HG03378 (cell line): ENCODE measurements around the gene FALEC.
"Not testable (repeated sequence)": the region's sequence is repeated elsewhere in the genome, so short reads cannot be mapped to it uniquely, and the experiment has no call there.

Source experiments
- ATAC-seq: cut with Tn5 transposase; IDR thresholded peaks from one replicate; pipeline ENCODE4 v1.9.1; 2021; ENCODE audit warnings: mild to moderate bottlenecking, moderate library complexity; ENCODE audit not compliant: unreplicated experiment

The FALEC gene

GRCh38 chr1:150558303-150558704 lies 42.8 kb downstream of the FALEC start:
- ATAC-seq: no peak

- no peak for ATAC-seq
These were observed 43.5 kb downstream of the FALEC start for GRCh38 chr1:150558761-150559655.

DNA sequence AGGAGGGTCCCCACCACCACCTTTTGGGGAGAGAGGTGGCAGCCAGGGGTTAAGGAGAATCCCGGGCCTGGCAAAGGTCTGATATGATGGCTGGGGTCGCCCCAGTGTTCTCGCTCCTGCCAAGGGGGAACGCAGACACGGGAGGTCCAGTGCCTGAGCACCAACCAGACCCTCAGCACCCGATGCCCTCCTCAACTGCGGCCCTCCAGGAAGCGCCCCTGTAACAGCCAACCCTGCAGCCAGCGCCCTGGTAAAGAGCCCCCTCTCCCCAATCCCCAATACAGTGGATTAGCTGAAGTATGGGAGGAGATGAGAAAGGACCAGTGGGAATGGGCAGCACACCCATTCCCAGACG lies 44.1 kb downstream of the FALEC start:
- ATAC-seq: no peak

GRCh38 chr1:150560011-150560438 lies 44.5 kb downstream of the FALEC start:
- ATAC-seq: no peak

DNA sequence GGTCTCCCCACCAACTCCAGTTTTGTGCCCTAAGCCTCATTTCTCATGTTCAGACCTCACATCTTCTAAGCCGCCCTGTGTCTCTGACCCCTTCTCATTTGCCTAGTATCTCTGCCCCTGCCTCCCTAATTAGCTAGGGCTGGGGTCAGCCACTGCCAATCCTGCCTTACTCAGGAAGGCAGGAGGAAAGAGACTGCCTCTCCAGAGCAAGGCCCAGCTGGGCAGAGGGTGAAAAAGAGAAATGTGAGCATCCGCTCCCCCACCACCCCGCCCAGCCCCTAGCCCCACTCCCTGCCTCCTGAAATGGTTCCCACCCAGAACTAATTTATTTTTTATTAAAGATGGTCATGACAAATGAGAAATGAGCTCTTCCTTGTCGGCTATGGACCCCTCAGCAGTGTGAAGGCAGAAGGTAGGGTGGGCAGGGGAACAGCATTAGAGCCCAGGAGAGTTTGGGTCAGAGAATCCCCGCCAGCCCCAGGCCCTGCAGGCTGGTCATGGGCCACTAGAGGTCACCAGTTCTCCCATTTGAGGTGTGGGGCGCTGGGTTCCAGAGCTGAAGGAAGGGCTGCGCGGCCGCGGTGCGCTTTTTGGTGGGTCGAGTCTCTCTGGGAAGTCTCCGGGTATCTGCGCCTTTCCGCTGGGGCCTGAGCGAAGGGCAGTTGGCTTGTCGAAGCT lies 45.2 kb downstream of the FALEC start:
- ATAC-seq: no peak

DNA sequence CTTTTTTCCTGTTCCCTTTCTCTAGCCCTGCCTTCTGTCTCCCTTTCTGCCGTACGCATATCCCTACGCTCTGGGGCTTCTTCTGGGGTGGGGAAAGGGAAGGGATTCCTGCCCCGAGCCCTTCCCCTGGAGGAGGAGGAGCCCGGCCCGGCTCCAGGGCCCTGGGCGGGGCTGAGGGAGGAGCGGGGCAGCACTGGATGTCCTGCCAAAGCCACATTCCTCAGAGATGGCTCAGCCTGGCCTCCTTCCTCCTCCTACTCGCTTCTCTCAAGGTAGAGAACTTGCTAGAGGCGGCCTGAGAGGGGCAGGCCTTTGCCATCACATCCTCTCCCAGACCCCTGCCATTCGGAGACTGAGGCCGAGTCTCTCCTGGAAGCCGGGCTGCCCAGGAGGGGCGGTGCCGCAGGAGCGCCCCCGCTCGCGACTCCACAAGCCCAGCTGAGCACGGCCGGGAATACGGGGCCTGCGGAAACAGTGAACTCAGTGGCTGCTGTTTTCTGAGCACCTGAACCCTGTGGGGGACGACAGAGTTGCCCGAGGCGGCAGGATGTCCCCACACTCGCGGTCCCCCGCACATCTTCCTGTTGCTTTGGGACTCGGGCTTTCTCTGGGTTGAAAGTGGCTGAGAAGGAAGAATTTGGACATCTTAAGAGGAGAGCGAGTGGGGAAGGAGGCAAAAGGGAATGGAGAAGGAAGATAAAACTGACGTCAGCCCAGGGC lies 45.9 kb downstream of the FALEC start:
- no peak for ATAC-seq

GRCh38 chr1:150561974-150562445 lies 46.5 kb downstream of the FALEC start:
- ATAC-seq: no peak

- peak; percentile 38 for ATAC-seq
These were observed 47.1 kb downstream of the FALEC start for GRCh38 chr1:150562446-150563339.

DNA sequence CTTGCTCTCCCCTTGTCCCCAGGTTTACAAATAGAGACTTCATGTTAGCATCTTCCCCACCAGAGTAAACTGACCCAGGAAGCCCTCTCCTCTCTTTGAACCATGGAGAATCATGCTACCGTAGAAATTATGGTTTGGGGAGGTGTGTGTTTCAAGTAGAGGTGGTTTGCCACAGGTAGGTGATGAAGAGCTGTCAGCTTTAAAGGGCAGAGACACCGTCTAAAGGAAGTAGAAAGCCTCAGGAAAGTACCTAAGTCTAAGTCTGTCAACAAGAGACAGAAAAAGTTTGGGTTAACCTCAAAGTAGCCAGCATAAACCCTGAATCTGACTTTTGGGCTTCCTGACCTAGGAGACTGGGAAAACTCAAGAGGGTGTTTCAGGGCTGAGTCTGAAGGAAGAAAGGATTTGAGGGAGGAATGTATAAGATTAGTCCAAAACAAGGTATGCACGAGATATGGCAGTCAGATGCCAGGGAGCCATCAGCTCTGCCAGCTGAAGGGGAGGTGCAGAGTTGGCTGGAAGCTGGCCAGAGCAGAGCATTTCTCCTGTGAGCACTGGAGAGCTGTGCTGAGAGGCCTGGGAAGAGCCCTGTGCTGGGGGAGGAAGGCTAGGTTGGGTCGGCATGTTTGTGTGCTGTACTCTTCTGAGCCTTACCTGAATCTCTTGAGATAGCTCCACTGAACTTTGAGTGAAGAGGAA lies 47.9 kb downstream of the FALEC start:
- ATAC-seq: peak; percentile 32

- no peak for ATAC-seq
These were observed 48.8 kb downstream of the FALEC start for GRCh38 chr1:150564051-150564991.

GRCh38 chr1:150565240-150565991 lies 49.9 kb downstream of the FALEC start:
- not testable (repeated sequence) for ATAC-seq

GRCh38 chr1:150566589-150567340 lies 51.2 kb downstream of the FALEC start:
- no peak for ATAC-seq

GRCh38 chr1:150567341-150567716 lies 51.8 kb downstream of the FALEC start:
- ATAC-seq: no peak

- ATAC-seq: no peak
These were observed 52.4 kb downstream of the FALEC start for GRCh38 chr1:150567717-150568593.

GRCh38 chr1:150568594-150568966 lies 53.0 kb downstream of the FALEC start:
- ATAC-seq: no peak

- ATAC-seq: no peak
These were observed 57.5 kb downstream of the FALEC start for GRCh38 chr1:150572918-150573647.
